HCT116 (cell line): ENCODE measurements around the gene IL1RAPL1. TPM values are rescaled to one million over a fixed set of nuclear protein-coding genes. Genes with fewer than 3 reads are reported as not detected.

Experiments used
- ATAC-seq: fragments of 200-7000 bp; cut with Tn5 transposase; 2 replicates; pipeline ENCODE4 v1.9.1; 2020; ENCODE audit warnings: mild to moderate bottlenecking, moderate library complexity
- BruUV-seq: library from RNA; stranded (reverse); fragments of 400-500 nt; replicated peaks from 2 replicates; lab custom pipeline; 2021; lab: Mats Ljungman, UMichigan
- CTCF ChIA-PET: fragments of 300-600 bp; sonication (Branson Sonifier 250); formaldehyde crosslinking; loops from one replicate; lab custom pipeline; 2021; ENCODE audit warnings: antibody characterized with exemption; lab: Charles Lee
- POLR2A ChIA-PET: fragments of 300-600, 350-600 bp; sonication (Branson Sonifier 250); formaldehyde crosslinking; loops from one replicate; lab custom pipeline; 2021; ENCODE audit warnings: antibody characterized with exemption; lab: Charles Lee
- RAD21 ChIA-PET, 2 experiments: fragments of 300-600 bp; sonication (Branson Sonifier 250); formaldehyde crosslinking; loops; one replicate each; lab custom pipeline; 2023; ENCODE audit warnings: low total read pairs in 2 of 2; ENCODE audit not compliant: uncharacterized antibody in 2 of 2, unreplicated experiment in 2 of 2, low non-redundant PET in 1 of 2; lab: Charles Lee
- DNase-seq: peaks from one replicate; pipeline ENCODE4 v3.0.0-alpha.2; 2010; ENCODE audit warnings: low read depth, low spot score
- H2AFZ ChIP-seq: fragments of 200-600 bp; shearing (Covaris generic), sonication (generic); 2 replicates; pipeline ENCODE4 v1.6.1; 2017; ENCODE audit warnings: low read depth, mixed run types, mixed read lengths, antibody characterized with exemption, low read length; ENCODE audit not compliant: poor library complexity, severe bottlenecking
- H3K27ac ChIP-seq: 2 replicates; pipeline ENCODE4 v1.5.1; 2012; ENCODE audit warnings: low read depth, low read length
- H3K27me3 ChIP-seq: fragments of 200-600 bp; sonication (generic); 2 replicates; pipeline ENCODE4 v1.6.1; 2016; ENCODE audit warnings: mixed run types, low read length, mixed read lengths; ENCODE audit not compliant: insufficient read depth
- H3K36me3 ChIP-seq, 2 experiments: fragments of 200-500 bp in 1 of 2; fragments of 200-600 bp in 1 of 2; sonication (Bioruptor generic) in 1 of 2; sonication (generic) in 1 of 2; 2 replicates each; pipeline versions ENCODE4 v1.5.1 to v1.6.1; 2014 to 2016; ENCODE audit warnings: low read length in 2 of 2, inconsistent platforms in 1 of 2, mixed read lengths in 1 of 2, mixed run types in 1 of 2; ENCODE audit not compliant: insufficient read depth in 2 of 2, control insufficient read depth in 1 of 2
- H3K4me1 ChIP-seq, 2 experiments: fragments of 200-600 bp in 1 of 2; sonication (generic) in 1 of 2; 2 replicates each; pipeline versions ENCODE4 v1.5.1 to v1.6.1; 2012 to 2017; ENCODE audit warnings: low read length in 2 of 2, inconsistent platforms in 1 of 2, mild to moderate bottlenecking in 1 of 2, mixed read lengths in 1 of 2, mixed run types in 1 of 2, moderate library complexity in 1 of 2; ENCODE audit not compliant: insufficient read depth in 2 of 2, control insufficient read depth in 1 of 2
- H3K4me2 ChIP-seq: fragments of 200-600 bp; sonication (generic); 2 replicates; pipeline ENCODE4 v1.6.1; 2017; ENCODE audit warnings: mixed run types, low read length, mixed read lengths
- H3K4me3 ChIP-seq, 2 experiments: fragments of 200-600 bp in 1 of 2; sonication (generic) in 1 of 2; replicated peaks in 1 of 2; 2 replicates each; pipeline ENCODE4 v1.5.1; 2011 to 2016; ENCODE audit warnings: low read length in 2 of 2, control low read depth in 1 of 2, low read depth in 1 of 2, mild to moderate bottlenecking in 1 of 2, mixed read lengths in 1 of 2, mixed run types in 1 of 2
- H3K79me2 ChIP-seq: fragments of 200-600 bp; sonication (generic); 2 replicates; pipeline ENCODE4 v1.6.1; 2017; ENCODE audit warnings: mild to moderate bottlenecking, mixed run types, low read length, moderate library complexity, mixed read lengths; ENCODE audit not compliant: insufficient read depth
- H3K9ac ChIP-seq: fragments of 200-600 bp; sonication (generic); 2 replicates; pipeline ENCODE4 v1.6.1; 2016; ENCODE audit warnings: low read length, mixed read lengths
- H3K9me2 ChIP-seq: fragments of 200-600 bp; sonication (generic), shearing (Covaris generic); 2 replicates; pipeline ENCODE4 v1.6.1; 2017; ENCODE audit warnings: mixed run types, mild to moderate bottlenecking, moderate library complexity; ENCODE audit not compliant: insufficient read depth
- H3K9me3 ChIP-seq, 2 experiments: fragments of 200-500 bp in 1 of 2; fragments of 200-600 bp in 1 of 2; sonication (Bioruptor generic) in 1 of 2; sonication (generic) in 1 of 2; 2 replicates each; pipeline ENCODE4 v1.6.1; 2014 to 2017; ENCODE audit warnings: low read length in 2 of 2, mixed read lengths in 2 of 2, inconsistent platforms in 1 of 2, low read depth in 1 of 2, mild to moderate bottlenecking in 1 of 2, mixed run types in 1 of 2, moderate library complexity in 1 of 2; ENCODE audit not compliant: control insufficient read depth in 1 of 2, insufficient read depth in 1 of 2
- H4K20me1 ChIP-seq: fragments of 200-600 bp; sonication (generic), shearing (Covaris generic); 2 replicates; pipeline ENCODE4 v1.6.1; 2017; ENCODE audit warnings: mixed run types, mild to moderate bottlenecking, moderate library complexity; ENCODE audit not compliant: insufficient read depth
- CEBPB ChIP-seq: IDR thresholded peaks from 2 replicates; pipeline ENCODE4 v1.6.1; 2012; ENCODE audit warnings: low read depth
- ELF1 ChIP-seq: IDR thresholded peaks from 2 replicates; pipeline ENCODE4 v1.6.1; 2012; ENCODE audit warnings: low read depth, borderline replicate concordance
- EZH2 ChIP-seq: fragments of 200-600 bp; sonication (generic); IDR thresholded peaks from 2 replicates; pipeline ENCODE4 v1.6.1; 2017; ENCODE audit warnings: antibody characterized with exemption, mixed run types
- FOSL1 ChIP-seq: IDR thresholded peaks from 2 replicates; pipeline ENCODE4 v1.6.1; 2012; ENCODE audit warnings: low read depth
- POLR2A ChIP-seq: IDR thresholded peaks from 2 replicates; pipeline ENCODE4 v1.7.0; 2011; ENCODE audit warnings: borderline replicate concordance; ENCODE audit not compliant: insufficient read depth, insufficient read length; ENCODE audit errors: extremely low read depth
- POLR2AphosphoS5 ChIP-seq: IDR thresholded peaks from 2 replicates; pipeline ENCODE4 v1.6.1; 2011; ENCODE audit warnings: mild to moderate bottlenecking, low read depth, low read length, moderate library complexity
- YY1 ChIP-seq: IDR thresholded peaks from 2 replicates; pipeline ENCODE4 v1.6.1; 2011; ENCODE audit warnings: low read length, low read depth, moderate library complexity, mild to moderate bottlenecking; ENCODE audit not compliant: insufficient replicate concordance; ENCODE audit errors: extremely low read depth
- ZFX ChIP-seq: fragments of 450-650 bp; IDR thresholded peaks from 2 replicates; pipeline ENCODE4 v1.6.1; 2017
- intact Hi-C: fragments of 100-400 bp; cut with micrococcal nuclease; formaldehyde crosslinking; loops from 2 replicates; pipeline ENCODE4 v1.10.0; 2022
- total RNA-seq: library from RNA; stranded (reverse); gene quantifications from one replicate; pipeline ENCODE4 v1.2.1, GENCODE V29; 2021; ENCODE audit not compliant: unreplicated experiment
- TF ChIP-seq, protein P1 (sequence below): IDR thresholded peaks from 2 replicates; pipeline ENCODE4 v1.6.1; 2012
- TF ChIP-seq, protein P2 (sequence below): IDR thresholded peaks from 2 replicates; pipeline ENCODE4 v1.6.1; 2012; ENCODE audit warnings: low read depth

IL1RAPL1 gene
- total RNA-seq, 1 experiment from 2014 or later: 2.8 TPM

DNA sequence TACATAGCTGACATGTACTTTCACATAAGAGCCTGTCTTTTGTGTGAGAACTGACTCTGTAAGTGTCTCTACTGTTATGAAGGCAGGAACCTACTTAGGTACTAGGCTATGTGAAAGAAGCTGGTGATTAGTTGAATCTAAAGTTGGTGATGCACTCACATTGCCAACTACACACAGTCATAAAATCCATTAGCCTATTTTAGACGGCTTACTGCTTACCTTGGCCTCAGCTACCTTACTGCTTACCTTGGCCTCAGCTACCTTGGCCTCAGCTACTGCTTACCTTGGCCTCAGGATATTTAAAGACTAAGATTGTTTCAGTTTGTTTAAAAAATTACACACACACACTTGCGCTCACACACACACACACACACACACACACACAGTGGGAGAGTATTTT is 549.7 kb downstream of the IL1RAPL1 start:
- no peak overlapping the region for H3K4me3 ChIP-seq
- H3K9ac ChIP-seq: no peak overlapping the region
- no peak overlapping the region for H3K27ac ChIP-seq
- H3K79me2 ChIP-seq: no peaks in the 10 kb centered on the region
- RAD21 ChIA-PET: no interaction called here
- no peaks in the 10 kb centered on the region for H3K36me3 ChIP-seq
- H4K20me1 ChIP-seq: no peaks in the 10 kb centered on the region
- no peaks in the 10 kb centered on the region for H3K9me3 ChIP-seq
- POLR2A ChIA-PET: no interaction called here
- H3K4me2 ChIP-seq: no peak overlapping the region
- no TSS peak for BruUV-seq
- intact Hi-C loops: no loop called here
- CTCF ChIA-PET: no interaction called here
- H3K4me1 ChIP-seq: no peaks in the 10 kb centered on the region
- no peak overlapping the region for H2AFZ ChIP-seq
- H3K9me2 ChIP-seq: no peaks in the 10 kb centered on the region
- no peak for TF ChIP-seq ELF1
- no peak for TF ChIP-seq POLR2A
- no peak for TF ChIP-seq ZFX
- TF ChIP-seq FOSL1: no peak
- no peak for TF ChIP-seq POLR2AphosphoS5
- TF ChIP-seq CEBPB: no peak
- no peak for TF ChIP-seq YY1
- TF ChIP-seq, protein P1, sequence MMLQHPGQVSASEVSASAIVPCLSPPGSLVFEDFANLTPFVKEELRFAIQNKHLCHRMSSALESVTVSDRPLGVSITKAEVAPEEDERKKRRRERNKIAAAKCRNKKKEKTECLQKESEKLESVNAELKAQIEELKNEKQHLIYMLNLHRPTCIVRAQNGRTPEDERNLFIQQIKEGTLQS: no peak
- TF ChIP-seq EZH2: no peak
- TF ChIP-seq, protein P2, sequence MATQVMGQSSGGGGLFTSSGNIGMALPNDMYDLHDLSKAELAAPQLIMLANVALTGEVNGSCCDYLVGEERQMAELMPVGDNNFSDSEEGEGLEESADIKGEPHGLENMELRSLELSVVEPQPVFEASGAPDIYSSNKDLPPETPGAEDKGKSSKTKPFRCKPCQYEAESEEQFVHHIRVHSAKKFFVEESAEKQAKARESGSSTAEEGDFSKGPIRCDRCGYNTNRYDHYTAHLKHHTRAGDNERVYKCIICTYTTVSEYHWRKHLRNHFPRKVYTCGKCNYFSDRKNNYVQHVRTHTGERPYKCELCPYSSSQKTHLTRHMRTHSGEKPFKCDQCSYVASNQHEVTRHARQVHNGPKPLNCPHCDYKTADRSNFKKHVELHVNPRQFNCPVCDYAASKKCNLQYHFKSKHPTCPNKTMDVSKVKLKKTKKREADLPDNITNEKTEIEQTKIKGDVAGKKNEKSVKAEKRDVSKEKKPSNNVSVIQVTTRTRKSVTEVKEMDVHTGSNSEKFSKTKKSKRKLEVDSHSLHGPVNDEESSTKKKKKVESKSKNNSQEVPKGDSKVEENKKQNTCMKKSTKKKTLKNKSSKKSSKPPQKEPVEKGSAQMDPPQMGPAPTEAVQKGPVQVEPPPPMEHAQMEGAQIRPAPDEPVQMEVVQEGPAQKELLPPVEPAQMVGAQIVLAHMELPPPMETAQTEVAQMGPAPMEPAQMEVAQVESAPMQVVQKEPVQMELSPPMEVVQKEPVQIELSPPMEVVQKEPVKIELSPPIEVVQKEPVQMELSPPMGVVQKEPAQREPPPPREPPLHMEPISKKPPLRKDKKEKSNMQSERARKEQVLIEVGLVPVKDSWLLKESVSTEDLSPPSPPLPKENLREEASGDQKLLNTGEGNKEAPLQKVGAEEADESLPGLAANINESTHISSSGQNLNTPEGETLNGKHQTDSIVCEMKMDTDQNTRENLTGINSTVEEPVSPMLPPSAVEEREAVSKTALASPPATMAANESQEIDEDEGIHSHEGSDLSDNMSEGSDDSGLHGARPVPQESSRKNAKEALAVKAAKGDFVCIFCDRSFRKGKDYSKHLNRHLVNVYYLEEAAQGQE: no peak
- DNase-seq: no peak
- H3K27me3 ChIP-seq: no peaks in the 10 kb centered on the region
- ATAC-seq: no peak
